A549 treated with ZK216348 at 1 μM for 4 hours (cell line): ENCODE results near the gene OR52B6. TPM values are rescaled to one million over a fixed set of nuclear protein-coding genes. Genes with fewer than 3 reads are reported as not detected.

ENCODE experiments used
- total RNA-seq: library from RNA; stranded (reverse); fragments of 200-300 nt; extraction: Qiagen RNA extraction; gene quantifications from 5 replicates; pipeline ENCODE4 v1.2.3, GENCODE V29; 2022; ENCODE audit warnings: low read depth

OR52B6 gene, protein sequence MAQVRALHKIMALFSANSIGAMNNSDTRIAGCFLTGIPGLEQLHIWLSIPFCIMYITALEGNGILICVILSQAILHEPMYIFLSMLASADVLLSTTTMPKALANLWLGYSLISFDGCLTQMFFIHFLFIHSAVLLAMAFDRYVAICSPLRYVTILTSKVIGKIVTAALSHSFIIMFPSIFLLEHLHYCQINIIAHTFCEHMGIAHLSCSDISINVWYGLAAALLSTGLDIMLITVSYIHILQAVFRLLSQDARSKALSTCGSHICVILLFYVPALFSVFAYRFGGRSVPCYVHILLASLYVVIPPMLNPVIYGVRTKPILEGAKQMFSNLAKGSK
- not detected in 5 replicates for total RNA-seq

DNA sequence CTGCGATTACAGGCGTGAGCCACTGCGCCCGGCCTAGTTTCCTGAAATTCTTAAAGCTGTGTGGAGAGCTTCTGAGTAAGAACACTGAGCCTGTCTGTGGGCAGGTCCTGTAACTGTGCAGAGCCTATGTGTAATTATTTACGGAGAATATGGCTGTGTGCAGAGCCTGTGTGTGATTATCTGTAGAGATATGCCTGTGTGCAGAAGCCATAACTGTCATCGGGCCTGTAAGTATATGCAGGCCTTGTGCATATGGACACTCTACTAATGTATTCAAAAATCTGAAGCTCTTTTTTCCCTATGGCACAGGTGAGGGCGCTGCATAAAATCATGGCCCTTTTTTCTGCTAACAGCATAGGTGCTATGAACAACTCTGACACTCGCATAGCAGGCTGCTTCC, at the start of gene OR52B6:
TSS of gene OR52B6 (plus strand) at position 301 of the 400 bp plus-strand sequence. CDS start at position 301, 0 bp downstream.

DNA sequence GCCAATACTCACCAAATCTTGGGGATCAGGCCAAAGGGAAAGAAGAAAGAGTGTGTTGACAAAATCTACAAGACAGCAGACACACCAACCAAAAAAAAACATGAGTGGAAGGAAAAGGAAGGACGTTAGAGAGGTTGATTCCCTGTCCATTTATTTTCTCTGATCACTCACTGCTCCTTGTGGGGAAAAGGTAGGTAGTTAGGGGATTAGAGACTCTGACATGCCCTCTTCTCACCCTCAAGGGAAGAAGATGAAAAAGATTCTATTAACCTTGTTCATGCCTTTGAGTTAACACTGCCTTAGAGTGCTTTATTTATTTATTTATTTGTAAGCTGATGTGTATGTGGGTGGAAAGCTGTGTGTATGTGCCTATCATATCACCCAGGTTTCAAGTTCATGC, 32.2 kb upstream of the OR52B6 start, which contains the start of gene OR52H1:
TSS of gene OR52H1 (minus strand) at position 101 of the 400 bp plus-strand sequence. CDS start 3,035 bp downstream, outside the sequence.

DNA sequence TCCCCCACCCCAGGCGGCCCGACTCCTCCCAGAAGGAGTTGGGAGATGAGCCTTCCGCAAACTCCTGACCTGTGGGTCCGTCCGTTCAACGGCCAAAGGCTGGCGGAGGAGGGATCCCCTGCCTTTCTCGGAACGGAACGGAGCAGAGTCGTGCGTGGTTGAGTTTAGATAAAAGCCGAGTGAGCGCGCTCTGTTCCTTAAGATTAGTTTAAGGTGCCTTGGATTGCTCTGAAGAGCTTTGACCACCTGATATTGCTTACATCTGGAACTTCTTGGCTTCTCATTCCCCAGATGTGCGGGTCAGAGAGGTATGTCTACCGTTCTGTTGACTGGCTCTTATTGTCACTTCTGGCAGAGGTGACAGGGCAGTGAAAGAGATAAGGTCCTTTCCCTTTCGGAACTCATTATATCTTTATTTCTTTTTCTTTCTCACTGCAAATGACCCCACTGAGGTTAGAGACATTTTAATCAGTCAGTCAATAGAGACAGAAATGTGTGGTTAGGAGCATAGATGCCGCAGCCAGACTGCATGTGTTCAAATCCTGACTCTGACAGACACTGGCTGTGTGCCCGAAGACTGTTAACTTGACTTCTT, 16.0 kb downstream of the OR52B6 start, which contains the start of gene TRIM6:
TSS of gene TRIM6 (plus strand) at position 31 of the 595 bp plus-strand sequence. CDS start at position 292, 261 bp downstream.

DNA sequence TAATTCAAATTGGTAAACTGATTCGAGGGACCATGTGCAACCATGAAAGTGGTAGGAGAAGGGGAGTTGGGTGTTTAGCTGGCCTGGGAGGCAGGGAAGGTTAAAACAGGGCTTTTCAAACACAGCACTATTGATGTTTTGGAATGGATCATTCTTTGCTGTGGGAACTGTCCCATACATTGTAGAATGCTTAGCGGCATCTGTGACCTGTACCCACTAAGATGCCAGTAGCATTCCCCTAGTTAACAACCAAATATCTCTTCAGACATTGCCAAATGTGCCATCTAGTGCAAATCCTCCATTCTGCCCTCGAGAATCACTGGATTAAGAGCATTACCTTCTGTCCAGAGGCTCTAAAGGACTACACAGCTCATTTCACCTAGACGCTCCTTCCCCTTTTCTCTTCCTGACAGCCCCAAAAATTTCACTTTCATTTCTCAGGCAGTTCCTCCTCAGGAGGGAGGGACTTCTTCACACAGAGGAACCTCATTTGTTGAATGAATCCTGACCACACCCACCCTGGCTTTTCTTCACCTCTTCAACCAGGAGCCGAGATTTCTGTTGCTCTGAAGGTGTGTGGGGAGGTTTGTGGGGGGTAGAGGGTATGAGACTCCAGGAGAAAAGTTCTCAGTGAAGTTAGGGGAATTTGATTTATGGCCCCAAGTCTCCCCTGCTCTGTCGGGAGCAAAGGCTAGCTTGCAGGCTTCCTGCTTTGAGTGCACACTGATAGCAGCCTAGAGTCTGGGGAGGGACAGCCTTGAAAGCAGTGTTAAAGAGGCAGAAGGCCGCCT, 44.0 kb downstream of the OR52B6 start, which contains the start of gene TRIM34:
TSS of gene TRIM34 (plus strand) at position 513 of the 791 bp plus-strand sequence. CDS start 7,331 bp downstream, outside the sequence.

Other genes starting within 250 kb of the OR52B6 start
- 0.47 TPM in 1 of 5 replicates, not detected in the others for gene OR51B5, start 237.4 kb upstream of the OR52B6 start, total RNA-seq
- gene OR51B6, start 229.4 kb upstream of the OR52B6 start, total RNA-seq, result not detected in 5 replicates
- gene OR51M1, start 197.1 kb upstream of the OR52B6 start, total RNA-seq, result not detected in 5 replicates
- gene OR51Q1, start 158.8 kb upstream of the OR52B6 start, total RNA-seq, result not detected in 5 replicates
- gene OR51I1, start 139.4 kb upstream of the OR52B6 start, total RNA-seq, result not detected in 5 replicates
- not detected in 5 replicates for gene OR51I2, start 131.6 kb upstream of the OR52B6 start, total RNA-seq
- gene OR52D1, start 92.2 kb upstream of the OR52B6 start, total RNA-seq, result not detected in 5 replicates
- not detected in 5 replicates for gene UBQLN3, start 70.9 kb upstream of the OR52B6 start, total RNA-seq
- gene UBQLNL, start 64.2 kb upstream of the OR52B6 start, total RNA-seq, result 0.09 TPM in 1 of 5 replicates, not detected in the others
- gene OR52H1, start 32.3 kb upstream of the OR52B6 start, total RNA-seq, result not detected in 5 replicates
- gene TRIM6, start 15.8 kb downstream of the OR52B6 start, total RNA-seq, result 9.6 to 15.3 TPM (median 10.6 TPM) in 5 replicates
- 2.6 to 4.3 TPM (median 3.5 TPM) in 5 replicates for gene TRIM34, start 44.1 kb downstream of the OR52B6 start, total RNA-seq
- 9.9 to 13.5 TPM (median 10.7 TPM) in 5 replicates for gene TRIM5, start 104.2 kb downstream of the OR52B6 start, total RNA-seq
- 0.57 to 1.0 TPM (median 0.81 TPM) in 5 replicates for gene TRIM22, start 108.9 kb downstream of the OR52B6 start, total RNA-seq
- gene OR56B1, start 155.6 kb downstream of the OR52B6 start, total RNA-seq, result not detected in 5 replicates
- not detected in 5 replicates for gene OR52N4, start 173.4 kb downstream of the OR52B6 start, total RNA-seq
- not detected in 5 replicates for gene OR52N5, start 202.5 kb downstream of the OR52B6 start, total RNA-seq
- not detected in 5 replicates for gene OR52N1, start 210.4 kb downstream of the OR52B6 start, total RNA-seq
- gene OR52N2, start 228.0 kb downstream of the OR52B6 start, total RNA-seq, result not detected in 5 replicates